HG03439 (cell line): ENCODE data around the gene ERVW-1.
"Not testable (repeated sequence)": the region's sequence is repeated elsewhere in the genome, so short reads cannot be mapped to it uniquely, and the experiment has no call there.

Source experiments
- ATAC-seq: cut with Tn5 transposase; IDR thresholded peaks from one replicate; pipeline ENCODE4 v1.9.1; 2021; ENCODE audit warnings: mild to moderate bottlenecking, moderate library complexity; ENCODE audit not compliant: unreplicated experiment

The ERVW-1 gene

GRCh38 chr7:92477681-92478080 lies at the start of gene ERVW-1:
Gene ERVW-1, minus strand, starts transcription at chr7:92477946. Its CDS starts 7,565 bp downstream, at chr7:92470381.
- not testable (repeated sequence) for ATAC-seq

GRCh38 chr7:92523110-92523509 lies 45.4 kb upstream of the ERVW-1 start:
- ATAC-seq: no peak

- no peak for ATAC-seq
Observed at GRCh38 chr7:92520024-92520423, 42.3 kb upstream of the ERVW-1 start.

- ATAC-seq: no peak
Observed at GRCh38 chr7:92517631-92518030, 39.9 kb upstream of the ERVW-1 start.

GRCh38 chr7:92513167-92513902 lies 35.6 kb upstream of the ERVW-1 start:
- no peak for ATAC-seq

- no peak for ATAC-seq
Observed at GRCh38 chr7:92508946-92509345, 31.2 kb upstream of the ERVW-1 start.

GRCh38 chr7:92506363-92506762 lies 28.6 kb upstream of the ERVW-1 start:
- no peak for ATAC-seq

- no peak for ATAC-seq
Observed at GRCh38 chr7:92504563-92504962, 26.8 kb upstream of the ERVW-1 start.

GRCh38 chr7:92503767-92504166 lies 26.0 kb upstream of the ERVW-1 start:
- no peak for ATAC-seq

- ATAC-seq: no peak
Observed at GRCh38 chr7:92498557-92498956, 20.8 kb upstream of the ERVW-1 start.

- no peak for ATAC-seq
Observed at GRCh38 chr7:92496876-92497275, 19.1 kb upstream of the ERVW-1 start.

- ATAC-seq: no peak
Observed at GRCh38 chr7:92489634-92490033, 11.9 kb upstream of the ERVW-1 start.

- ATAC-seq: no peak
Observed at GRCh38 chr7:92487804-92488203, 10.1 kb upstream of the ERVW-1 start.

GRCh38 chr7:92485974-92486373 lies 8.2 kb upstream of the ERVW-1 start:
- ATAC-seq: no peak

GRCh38 chr7:92485267-92485892 lies 7.6 kb upstream of the ERVW-1 start:
- no peak for ATAC-seq

GRCh38 chr7:92484226-92484625 lies 6.5 kb upstream of the ERVW-1 start:
- not testable (repeated sequence) for ATAC-seq

- not testable (repeated sequence) for ATAC-seq
Observed at GRCh38 chr7:92483624-92484023, 5.9 kb upstream of the ERVW-1 start.

- ATAC-seq: not testable (repeated sequence)
Observed at GRCh38 chr7:92479146-92479545, 1.4 kb upstream of the ERVW-1 start.

GRCh38 chr7:92478711-92479110 lies 965 bp upstream of the ERVW-1 start:
- no peak for ATAC-seq

- no peak for ATAC-seq
Observed at GRCh38 chr7:92478095-92478494, 349 bp upstream of the ERVW-1 start.

- ATAC-seq: not testable (repeated sequence)
Observed at GRCh38 chr7:92475851-92476590, 1.7 kb downstream of the ERVW-1 start.

GRCh38 chr7:92475261-92475770 lies 2.4 kb downstream of the ERVW-1 start:
- ATAC-seq: not testable (repeated sequence)
